ENCODE measurements around the gene TMEM41B.

Gene TMEM41B

DNA sequence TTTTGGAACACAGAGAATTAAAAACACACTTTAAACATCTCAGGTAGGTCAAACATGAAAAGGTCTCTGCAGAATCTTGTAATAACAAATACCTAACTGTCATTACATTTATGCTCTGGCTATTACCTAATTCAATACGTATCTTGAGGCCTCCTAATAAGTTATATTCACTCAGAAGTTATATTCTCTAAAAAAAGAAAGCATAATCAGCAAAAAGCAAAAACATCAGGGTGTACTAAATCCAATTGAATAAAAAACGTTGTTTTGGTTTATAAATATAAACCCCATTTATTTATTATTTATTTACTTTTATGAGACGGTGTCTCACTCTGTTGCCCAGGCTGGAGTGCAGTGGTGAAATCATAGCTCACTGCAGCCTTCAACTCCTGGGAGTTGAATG is 10.2 kb downstream of the TMEM41B start:
- DNase-seq, result no peak

DNA sequence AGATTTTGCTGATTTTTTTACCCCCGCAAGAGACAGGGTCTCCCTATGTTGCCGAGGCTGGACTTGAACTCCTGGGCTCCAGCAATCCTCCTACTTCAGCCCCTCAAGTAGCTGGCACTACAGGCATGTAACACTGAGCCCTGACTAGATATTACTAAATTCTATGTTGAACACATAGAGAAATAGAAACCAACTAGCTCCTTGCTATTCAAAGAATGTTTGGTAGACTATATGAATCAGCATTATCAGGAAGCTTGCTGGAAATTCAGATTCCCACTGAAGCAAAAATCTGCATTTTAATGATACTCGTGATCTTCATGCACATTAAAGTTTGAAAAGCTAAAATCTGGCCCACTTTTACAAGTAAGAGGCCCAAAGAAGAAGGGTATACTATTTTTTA is 11.9 kb downstream of the TMEM41B start:
- DNase-seq, result no peak

DNA sequence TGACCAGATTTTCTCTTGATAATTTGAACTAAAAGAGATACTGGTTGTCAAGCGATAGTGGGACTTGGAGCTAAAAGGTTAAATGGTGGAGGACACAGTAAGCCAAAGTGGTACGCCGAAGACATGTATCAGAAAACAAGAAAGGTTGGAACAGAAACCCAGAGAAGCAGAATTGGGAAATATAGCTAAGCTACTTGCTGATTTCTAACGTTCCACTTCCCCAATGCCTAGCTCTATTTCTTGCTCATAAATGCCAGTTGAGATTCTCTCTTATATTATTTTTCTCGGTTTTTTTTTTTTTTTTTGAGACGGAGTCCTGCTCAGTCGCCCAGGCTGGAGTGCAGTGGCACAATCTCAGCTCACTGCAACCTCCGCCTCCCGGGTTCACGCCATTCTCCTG is 12.7 kb downstream of the TMEM41B start:
- no peak for DNase-seq

DNA sequence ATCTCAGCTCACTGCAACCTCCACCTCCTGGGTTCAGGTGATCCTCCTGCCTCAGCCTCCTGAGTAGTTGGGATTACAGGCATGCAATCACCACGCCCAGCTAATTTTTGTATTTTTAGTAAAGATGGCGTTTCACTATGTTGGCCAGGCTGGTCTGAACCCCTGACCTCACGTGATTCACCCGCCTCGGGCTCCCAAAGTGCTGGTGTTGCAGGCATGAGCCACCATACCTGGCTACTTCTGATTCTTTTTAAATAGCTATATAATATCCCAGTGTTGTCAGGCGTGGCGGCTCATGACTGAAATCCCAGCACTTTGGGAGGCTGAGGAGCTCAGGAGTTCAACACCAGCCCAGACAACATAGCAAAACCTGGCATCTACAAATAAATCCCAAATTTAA is 20.7 kb downstream of the TMEM41B start:
- DNase-seq, result no peak

DNA sequence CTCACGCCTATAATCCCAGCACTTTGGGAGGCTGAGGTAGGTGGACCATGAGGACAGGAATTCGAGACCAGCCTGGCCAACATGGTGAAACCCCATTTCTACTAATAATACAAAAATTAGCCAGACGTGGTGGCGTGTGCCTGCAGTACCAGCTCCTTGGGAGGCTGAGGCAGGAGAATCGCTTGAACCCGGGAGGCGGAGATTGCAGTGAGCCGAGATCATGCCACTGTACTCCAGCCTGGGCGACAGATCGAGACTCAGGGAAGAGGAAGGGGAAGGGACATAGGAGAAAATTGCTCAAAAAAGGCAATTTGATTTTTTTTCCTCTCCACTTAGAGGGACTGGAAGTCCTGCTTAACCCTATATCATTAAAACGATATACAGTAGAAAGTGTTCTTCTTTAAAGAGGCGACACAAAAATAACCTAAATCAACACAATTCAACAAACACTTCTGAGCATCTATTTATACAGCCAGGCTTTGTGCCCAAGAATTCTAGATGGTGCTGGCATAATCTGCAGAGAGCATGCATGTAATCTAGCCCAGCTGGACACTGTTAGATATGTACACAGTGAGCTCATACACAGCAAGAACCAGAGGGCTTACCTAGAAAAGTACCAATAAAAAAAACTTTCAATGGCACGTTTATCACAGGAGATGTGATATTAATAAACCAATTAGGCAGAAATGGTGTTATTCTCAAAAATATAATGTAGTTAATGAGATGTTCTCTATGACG is 28.4 kb downstream of the TMEM41B start:
- no peak for DNase-seq

DNA sequence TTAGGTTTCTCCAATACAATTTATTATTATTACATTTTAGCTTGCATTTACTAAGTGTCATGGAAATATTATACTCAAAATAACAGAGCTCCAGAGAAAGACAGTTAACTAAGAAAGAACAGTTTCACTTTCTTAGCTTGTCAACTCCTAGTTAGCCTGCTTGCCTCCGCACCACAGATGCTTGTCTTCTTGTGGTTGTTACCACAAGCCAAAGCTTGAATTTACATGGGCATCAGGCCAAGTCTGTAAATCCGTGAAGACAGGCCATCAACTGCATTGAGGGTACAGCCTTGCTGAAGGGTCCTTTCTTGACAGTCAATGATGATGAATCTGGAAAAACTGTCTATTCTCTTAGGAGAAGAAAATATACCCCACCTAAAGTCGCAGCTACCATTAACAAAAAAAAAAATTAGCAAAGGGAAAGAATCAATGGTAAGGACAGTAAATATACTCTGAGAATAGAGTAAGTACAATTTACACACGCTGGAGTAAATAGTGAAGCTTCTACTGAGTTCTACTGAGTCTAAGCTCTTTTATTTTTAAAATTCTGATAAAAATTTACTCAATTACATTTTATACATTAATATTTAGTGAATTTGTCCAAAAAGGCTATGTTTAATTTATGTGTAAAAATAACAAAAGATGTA is 33.6 kb downstream of the TMEM41B start:
- peak; percentile 61 to 67 for DNase-seq

DNA sequence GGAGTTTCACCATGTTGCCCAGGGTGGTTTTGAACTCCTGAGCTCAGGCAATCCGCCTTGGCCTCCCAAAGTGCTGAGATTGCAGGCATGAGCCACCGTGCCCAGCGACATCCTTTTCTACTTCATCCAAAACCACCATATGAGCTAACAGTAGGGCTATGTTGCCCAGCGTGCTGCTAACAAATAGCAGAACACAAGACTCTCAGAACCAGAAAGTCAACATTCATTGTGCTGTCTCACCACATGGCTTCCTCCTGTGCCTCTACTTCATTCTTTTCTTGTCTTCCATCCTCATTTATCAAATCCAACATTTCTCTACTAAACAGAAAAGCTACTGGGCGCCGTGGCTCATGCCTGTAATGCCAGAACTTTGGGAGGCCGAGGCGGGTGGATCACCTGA is 37.2 kb downstream of the TMEM41B start:
- no peak for DNase-seq

DNA sequence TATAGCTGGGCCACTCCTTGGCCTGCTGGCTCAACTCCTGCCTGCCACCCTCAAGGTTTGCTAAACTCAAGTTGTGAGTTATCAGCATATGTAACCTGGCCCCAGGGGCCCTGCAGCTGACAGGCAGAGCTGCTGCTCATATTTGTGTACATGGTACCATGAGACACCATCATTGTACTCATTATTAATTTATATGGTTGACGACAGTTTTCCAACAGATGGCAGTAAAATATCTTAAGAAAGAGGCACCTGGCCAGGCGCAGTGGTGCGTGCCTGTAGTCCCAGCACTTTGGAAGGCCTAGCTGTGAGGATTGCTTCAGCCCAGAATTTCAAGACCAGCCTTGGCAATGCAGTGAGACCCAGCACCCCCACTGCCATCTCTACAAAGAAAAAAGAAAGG is 37.8 kb downstream of the TMEM41B start:
- DNase-seq, result no peak

DNA sequence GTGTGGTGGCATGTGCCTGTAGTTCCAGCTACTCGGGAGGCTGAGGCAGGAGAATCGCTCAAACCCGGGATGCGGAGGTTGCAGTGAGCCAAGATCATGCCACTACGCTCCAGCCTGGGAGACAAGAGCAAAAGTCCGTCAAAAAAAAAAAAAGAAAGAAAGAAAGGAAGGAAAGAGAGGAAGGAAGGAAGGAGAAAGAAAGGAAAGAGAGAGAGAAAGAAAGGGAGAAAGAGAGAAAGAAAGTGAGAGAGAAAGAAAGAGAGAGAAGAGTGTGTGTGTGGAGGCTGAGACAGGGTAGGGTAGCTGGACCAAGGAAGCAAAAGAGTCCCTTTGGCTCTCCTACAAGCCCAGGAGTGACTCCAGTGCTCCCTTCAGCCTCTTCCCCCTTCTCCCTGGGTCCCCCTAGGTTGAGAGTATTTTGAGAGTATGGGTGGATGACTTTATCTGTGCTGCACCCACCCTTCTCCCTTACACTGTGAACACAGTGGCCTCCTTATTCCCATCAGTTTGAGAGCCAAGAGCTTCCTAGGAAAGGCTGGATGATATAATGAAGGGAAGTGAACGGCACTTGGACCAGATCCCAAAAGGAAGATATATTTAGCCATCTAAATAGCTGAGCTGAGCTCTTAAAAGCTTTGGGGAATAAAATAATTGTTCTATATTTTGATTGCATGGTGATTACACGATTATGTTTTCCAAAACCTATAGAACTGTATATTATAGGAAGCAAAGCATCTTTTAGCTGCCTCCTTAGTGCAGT is 39.7 kb downstream of the TMEM41B start:
- DNase-seq, result no peak

DNA sequence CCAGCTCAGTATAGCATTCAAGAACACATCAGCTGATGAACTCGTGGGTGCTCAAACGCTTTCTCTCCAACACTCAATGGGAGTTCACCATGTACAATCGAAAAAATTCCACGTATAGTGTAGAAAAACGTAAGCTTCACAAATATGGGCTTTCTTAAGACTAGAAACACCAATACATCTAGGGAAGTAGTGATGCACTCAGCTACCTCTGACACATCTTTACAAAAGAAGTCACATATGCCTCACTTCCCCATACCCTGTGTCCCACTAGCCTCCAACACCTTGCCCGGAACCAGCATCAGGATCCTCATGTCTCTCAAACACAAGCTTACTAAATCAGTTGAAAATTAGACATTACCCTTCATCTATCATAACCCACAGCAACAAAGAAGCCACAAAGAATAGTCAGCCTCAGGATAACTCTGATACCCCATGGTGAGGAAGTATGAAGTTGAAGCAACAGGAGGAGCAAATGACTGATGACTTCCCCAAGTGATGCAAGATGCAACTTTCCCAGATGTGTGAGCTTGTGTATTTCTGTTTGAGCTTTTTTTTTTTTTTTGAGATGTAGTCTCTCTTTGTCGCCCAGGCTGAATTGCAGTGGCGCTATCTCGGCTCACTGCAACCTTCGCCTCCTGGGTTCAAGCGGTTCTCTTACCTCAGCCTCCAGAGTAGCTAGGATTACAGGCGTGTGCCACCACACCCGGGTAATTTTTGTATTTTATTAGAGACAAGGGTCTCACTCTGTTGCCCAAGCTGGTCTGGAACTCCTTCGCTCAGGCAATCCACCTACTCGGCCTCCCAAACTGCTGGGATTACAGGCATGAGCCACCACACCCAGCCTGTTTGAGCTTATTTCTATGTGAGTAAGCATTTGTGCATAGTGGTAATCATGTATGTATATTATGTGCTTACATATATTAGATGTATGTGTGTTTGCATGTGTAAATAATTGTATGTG is 40.7 kb downstream of the TMEM41B start:
- peak; percentile 22 to 63 for DNase-seq

DNA sequence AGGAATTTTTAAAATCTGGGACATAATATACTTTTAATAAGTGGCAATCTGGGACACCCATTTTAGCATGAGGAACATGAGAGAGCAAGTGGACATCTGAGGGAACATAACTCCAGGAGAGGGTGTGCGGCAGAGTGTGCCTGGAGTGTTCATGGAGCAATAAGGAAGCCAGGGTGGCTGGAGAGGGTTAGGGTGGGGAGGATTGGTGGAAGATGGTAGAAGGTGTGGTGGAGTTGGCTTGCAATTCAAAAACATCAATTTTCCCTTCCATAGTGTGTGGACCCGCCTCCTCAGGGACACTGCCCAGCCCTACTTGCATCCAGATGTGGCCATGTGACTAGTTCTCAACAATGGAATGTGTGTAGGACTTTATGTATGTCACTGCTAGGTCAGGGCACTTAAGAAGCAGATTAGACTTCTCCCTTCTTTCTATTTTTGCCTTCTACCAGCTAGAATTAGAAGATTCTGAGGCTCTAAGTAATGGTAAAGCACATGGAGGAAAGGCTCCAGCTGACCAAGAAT is 44.8 kb downstream of the TMEM41B start:
- no peak for DNase-seq

DNA sequence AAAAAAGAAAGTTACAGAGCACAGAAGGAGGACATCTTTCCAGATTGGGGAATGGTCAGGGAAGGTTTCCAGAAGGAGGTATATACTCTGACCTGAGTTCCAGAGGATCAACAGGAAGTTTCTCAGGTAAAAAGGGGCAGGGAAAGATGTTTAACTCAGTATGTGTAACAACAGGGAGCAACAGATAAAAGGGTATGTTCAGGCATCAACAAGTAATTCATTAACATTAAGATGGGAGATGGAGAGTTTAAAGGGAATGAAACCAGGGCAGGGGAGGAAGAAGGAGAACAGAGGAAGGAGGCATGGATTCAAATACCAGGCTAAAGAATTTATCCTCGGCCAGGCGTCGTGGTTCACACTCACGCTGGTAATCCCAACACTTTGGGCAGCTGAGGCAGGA is 46.7 kb downstream of the TMEM41B start:
- DNase-seq, result no peak

DNA sequence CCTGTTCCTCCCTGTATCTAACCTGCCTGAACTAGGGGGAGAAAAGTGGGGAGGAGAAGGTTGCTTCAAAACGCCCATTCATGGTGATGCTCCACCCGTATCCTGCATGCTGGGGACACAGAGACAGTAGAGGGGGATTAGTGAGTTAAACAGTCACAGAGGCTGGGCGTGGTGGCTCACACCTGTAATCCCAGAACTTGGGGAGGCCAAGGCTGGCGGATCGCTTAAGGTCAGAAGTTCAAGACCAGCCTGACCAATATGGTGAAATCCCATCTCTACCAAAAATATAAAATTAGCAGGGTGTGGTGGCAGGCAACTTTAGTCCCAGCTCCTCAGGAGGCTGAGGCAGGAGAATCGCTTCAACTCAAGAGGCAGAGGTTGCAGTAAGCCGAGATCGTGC is 47.5 kb downstream of the TMEM41B start:
- DNase-seq, result no peak

DNA sequence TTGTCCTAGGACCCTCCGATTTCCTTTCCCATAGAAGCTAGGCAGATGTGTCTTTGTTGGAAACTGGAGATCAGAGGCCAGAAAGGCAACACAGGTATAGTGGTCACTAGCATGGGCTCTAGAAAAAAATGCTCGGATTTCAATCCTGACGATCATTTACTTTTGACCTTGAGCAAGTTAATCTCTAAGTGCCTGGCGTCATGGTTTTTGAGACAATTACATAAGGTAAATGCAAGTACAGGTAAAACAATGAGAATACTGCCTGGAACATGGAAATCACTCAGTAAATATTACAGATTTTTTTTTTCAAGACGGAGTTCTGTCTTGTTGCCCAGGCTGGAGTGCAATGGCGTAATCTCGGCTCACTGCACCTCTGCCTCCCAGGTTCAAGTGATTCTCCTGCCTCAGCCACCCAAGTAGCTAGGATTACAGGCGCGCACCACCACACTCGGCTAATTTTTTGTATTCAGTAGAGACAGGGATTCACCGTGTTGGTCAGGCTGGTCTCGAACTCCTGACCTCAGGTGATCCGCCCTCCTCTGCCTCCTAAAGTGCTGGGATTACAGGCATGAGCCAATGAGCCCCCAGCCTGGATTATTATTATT is 48.2 kb downstream of the TMEM41B start:
- DNase-seq, result no peak

DNA sequence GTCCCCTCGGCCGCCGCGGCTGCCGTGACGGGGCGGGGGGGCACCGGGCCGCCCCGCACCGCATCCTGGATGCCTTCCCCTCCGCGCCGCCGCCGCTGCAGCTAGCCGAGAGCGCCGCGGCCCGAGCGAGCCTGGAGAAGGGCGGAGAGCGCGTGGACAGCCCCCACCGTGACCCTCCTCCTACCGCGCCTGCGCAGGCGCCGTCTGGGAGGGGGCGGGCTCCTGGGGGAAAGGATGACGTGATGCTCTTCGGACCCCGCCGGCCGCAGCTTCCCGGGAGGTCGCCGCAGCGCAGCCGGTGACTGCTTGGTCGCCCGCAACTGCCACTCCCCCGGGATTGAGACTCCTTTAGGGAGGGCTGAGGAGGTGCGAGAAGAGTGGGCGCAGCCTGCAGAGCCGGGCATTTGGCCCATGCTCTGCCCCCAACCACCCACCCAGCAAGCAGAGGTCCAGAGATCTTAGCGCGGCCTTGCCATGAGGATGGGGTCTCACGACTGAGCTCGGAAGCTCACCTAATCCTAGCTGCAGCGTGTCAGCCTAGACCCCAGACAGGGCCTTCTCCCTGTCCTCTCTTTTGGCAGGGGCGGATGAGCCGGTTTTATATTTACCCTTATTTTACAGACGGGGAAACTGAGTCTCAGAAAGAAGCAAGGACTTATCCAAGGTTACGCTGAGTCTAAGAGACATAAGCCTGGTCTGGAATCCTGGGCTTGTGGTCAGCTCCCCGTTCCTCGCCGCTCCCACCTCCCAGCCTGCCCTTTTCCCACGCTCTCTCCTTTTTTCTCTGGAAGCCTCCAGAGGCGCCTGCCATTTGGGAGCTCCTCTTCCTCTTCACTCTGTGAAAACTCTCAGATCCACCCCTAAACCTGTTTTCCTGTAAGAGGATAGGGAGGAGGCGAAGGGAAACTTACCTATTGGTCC is 48.9 kb downstream of the TMEM41B start, which contains the start of gene DENND5A:
Gene DENND5A (minus strand): TSS at position 140 of the 921 bp plus-strand sequence. CDS start 281 bp downstream, outside the sequence.
- peak; percentile 73 to 83 for DNase-seq

DNA sequence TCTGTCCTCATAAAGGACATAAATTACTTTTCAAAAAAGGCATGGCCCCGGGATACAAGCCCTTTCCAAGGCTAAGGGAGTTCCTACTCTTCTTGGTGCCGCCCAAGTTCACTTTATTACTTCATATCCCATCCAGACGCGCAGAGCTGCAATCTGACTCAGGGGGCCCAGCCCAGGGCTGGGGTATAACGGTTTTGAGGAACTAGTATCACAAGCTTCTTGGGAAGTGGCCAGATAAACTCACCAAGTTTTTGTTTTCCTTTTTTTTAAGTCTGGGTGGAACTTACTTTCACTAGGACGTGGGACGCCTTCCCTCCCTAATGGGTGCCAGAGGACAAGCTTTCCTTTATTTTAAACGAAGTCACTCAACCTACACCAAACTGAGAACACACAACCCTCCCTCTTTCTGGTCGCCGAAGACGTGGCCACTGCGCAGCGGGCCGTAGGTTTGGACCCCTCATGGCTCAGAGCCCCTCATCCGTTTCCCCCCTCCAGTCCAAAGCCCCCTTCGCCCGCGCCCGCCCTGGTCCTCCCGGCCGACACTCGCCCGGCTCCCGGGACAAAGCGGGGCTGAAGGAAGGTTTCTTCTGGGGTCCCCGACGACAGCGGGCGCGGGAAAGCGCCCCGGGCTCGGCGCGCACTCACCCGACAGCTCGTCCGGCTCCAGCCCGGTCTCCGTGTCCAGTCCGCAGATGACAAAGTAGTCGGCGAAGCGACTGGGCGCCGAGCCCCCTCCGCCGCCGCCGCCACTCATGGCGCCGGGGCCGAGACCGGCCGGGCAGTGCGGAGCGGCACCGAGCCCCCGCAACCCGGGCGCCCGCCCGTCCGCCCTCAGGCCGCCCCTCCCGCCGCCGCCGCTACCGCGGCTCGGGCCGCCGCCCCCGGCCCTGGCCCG is 49.8 kb downstream of the TMEM41B start:
- DNase-seq, result peak; percentile 36 to 78

DNA sequence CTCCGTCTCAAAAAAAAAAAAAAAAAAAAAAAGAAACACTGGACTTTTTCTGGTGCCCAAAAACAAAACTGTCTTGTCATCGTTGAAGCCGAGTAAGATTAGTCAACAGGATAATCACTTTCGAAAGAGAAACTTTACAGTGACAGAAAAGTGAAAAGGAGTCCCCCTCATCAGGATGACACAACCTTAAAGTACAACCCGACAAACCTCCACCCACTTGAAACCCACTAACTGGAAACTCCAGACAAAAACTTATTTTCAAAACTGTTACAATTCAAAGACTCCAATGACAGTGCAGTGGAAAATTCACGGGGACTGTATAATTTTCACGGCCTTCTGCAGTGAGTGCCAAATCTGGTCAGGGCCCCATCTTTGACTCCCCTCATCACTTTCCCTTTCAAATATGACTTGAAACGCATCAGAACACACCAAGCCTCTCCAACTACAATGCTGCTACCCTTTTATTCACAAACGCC is 50.5 kb downstream of the TMEM41B start:
- DNase-seq, result peak; percentile 36 to 56

DNA sequence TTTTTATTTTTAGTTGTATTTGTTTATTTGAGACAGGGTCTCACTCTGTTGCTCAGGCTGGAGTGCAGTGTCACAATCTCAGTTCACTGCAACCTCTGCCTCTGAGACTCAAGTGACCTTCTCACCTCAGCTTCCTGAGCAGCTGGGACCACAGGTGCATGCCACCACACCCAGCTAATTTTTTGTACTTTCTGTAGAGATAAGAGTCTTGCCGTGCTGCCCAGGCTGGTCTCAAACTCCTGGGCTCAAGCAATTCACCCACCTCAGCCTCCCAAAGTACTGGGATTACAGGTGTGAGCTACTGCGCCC is 53.6 kb downstream of the TMEM41B start:
- DNase-seq, result peak; percentile 6 to 27

DNA sequence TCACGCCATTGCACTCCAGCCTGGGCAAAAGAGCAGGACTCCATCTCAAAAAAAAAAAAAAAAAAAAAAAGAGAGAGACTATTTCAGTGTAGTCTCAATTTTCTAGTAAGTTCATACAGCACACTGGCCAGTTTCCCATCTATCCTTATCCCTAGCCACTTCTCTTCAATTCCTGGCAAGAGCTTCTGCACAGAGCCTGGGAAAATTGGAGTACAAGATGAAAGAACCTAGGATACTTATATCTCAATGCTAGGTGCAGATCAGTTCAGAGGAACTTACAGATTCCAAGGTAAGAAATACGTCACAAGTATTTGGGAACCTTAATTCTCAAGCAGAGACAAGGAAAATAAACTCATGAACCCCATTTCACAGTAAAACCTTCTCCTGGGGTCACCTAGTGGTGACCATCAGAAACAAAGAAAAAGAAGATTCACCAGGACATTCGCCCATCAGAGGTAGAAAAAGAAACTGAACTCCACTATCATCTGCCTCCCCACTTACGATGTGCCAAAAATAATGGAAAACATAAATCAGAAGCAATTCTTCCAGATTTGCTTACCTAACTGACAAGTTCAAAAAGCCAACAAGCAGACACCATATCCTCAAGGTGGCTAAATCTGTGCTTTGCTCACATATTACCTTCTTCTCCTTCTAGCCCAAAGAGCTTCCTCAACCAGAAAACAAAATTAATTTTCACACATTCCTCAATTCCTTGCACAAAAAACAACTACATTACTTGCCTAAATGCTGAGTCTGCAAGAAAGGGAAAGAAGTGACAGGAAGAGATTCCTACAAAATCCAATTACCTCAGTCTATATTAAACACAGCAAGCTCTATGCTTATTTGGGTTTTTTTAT is 54.2 kb downstream of the TMEM41B start:
- no peak for DNase-seq
